ENCODE data around the gene HNRNPC.
"Not testable (repeated sequence)": the region's sequence is repeated elsewhere in the genome, so short reads cannot be mapped to it uniquely, and the experiment has no call there.

HNRNPC gene

GRCh38 chr14:21241218-21241819, 27.9 kb downstream of the HNRNPC start:
- no peak for DNase-seq

DNA sequence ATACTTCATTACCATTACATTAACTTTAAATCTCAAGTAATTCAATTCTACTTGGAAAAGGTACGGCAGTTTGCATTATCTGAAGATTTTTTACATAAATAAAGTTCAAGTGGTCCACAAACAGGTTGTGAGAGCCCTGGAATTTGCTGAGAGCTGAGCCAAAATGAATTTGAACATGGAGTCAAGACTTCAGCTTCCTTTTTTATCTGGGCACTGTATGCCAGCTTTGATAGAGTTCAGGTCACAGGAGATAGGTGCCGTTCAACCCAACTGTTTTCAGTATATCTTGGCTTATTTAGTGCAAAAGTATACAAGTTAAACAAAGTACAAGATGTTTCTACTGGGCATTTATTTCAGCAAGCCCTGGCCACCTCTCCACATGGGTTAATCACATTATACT, 28.8 kb downstream of the HNRNPC start:
- DNase-seq = no peak

DNA sequence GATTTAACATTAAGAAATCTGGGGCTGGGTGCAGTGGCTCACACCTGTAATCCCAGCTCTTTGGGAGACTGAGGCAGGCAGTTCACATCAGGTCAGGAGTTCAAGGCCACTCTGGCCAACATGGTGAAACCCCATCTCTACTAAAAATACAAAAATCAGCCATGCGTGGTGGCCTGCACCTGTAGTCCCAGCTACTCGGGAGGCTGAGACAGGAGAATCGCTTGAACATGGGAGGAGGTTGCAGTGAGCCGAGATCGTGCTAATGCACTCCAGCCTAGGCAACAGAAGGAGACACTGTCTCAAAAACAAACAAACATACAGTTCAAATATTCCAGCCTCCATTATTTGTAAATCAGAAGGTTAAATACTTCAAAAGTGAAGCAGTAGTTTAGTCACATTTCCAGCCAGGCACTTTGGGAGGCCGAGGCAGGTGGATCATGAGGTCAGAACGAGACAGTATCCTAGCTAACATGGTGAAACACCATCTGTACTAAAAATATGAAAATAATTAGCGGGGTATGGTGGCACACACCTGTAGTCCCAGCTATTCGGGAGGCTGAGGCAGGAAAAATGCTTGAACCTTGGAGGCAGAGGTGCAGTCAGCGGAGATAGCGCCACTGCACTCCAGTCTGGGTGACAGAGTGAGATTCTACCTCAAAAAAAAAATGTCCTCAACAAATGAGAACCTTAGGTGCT, 30.3 kb downstream of the HNRNPC start:
- no peak for DNase-seq

DNA sequence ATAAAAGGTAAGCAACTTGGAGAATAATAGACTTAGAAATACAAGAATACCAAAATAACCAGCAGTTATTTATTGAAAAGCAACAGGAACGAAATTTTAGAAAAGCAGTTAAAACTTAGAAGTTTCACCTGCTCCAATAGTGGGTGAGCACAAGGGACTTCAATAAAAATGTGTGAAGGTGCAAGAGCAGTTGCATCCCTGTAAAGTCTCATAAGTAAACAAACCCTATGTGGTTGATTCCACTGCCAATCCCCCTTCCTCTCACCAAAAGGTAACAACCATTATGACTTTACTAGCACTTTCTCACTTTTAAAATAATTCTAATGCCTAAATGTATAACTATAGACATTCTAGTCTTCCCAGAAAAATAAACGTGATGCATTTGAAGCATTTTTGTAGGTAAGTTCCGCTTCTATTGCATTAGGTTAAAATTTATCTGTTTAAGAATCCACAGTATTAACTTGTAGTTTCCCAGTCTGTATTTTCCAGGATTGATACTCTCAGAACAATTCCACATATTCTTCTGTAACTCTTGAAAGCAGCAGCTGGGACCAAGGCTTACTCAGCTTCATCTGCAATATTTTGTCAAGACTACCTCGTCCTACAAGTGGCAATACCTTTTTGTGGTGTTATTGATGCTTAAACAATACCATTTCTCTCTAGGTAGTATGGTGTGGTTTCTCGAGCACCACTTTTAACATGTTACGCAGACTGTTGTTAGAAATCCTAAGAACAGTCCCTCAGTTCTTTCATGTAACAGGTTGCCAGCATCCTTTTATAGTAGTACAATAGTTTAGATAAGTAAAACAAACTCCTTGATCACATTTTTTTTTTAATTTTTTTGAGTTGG, 32.1 kb downstream of the HNRNPC start:
- DNase-seq = no peak

- DNase-seq = no peak
Observed at GRCh38 chr14:21234112-21234511, 35.1 kb downstream of the HNRNPC start.

DNA sequence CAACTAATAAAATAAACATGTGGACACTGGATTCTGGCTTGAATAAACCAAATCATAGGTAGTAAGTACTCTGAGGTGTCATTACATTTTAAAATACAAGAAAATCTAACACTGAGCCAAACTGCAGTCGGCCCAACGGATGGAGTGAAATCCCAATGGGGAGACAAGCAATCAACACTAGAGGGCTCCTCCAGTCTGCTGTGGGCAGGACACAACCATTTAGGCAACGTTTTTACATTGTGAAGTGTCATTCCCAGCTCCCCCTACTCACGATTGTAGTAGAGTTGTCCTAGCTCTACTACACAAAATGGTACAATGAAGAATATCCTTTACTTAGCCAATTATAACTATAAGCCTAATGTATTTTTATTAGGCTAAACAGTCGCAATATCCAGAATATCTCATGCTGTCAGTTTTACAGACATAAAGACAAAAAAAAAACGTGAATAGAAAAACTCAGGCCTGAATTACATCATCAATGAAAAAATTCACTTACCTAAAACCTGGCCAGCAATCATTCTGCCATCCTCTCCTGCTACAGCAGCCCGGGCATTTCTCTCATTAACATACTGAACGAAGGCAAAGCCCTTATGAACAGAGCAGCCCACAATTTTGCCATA, 35.7 kb downstream of the HNRNPC start:
- DNase-seq = no peak

DNA sequence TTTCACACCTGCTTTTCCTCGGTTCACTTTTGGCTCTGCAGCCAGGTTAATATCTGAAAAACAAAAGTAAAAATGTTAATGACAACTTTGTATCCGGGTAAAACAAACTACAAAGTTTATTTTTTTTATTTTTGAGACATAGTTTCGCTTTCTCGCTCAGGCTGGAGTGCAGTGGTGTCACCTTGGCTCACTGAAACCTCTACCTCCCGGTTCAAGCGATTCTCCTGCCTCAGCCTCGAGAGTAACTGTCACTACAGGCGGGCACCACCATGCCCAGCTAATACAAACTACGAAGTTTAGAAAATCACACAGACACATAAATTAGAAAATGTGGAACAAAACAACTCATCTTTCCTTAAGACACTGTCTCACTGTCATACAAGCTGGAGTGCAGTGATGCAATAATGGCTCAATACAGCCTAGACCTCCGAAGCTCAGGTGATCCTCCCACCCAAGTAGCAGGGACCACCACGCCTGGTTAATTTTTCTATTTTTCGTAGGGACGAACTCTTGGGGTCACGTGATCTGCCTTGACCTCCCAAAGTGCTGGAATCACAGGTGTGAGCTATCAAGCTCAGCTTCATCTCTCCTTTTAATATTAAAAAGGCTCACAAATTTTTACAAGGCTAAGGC, 38.1 kb downstream of the HNRNPC start:
- no peak for DNase-seq

GRCh38 chr14:21229821-21230220, 39.4 kb downstream of the HNRNPC start:
- no peak for DNase-seq

DNA sequence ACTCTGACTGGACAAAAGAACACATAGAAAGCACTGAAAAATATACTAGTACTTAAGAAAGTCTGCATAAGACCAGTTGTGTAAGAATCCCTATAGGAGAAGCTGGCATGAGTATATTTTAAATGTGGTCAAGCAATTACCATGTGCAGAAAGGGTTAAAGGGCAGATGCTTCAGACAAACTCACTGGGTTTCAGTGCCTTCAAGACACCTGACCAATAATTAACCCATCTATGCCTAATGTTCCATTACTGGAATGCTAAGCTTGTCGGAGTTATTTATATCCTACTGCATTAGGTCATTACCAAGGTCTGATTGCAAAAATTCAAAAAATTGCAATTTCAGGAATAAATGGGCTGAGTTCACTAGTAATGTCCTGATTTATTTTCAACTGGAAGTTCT, 41.3 kb downstream of the HNRNPC start:
- DNase-seq = no peak

DNA sequence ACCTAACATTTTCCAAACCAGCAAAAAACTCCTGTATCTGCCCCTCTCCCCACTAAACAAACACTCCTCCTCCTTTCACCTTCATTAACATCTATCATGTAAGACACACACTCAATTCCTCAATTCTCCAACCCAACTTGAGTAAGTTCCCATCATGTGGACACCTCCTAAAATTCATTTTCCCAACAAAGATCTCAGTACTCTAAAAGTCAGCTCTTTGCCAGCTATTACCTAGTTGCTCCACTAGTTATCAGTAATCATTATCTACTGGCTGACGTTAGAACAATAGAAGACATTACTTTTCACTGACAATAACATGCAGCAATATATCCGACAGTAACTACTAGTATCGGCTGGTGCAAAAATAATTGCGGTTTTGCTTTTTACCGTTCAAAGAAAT, 42.1 kb downstream of the HNRNPC start:
- no peak for DNase-seq

- DNase-seq = no peak
Observed at GRCh38 chr14:21226467-21226866, 42.8 kb downstream of the HNRNPC start.

DNA sequence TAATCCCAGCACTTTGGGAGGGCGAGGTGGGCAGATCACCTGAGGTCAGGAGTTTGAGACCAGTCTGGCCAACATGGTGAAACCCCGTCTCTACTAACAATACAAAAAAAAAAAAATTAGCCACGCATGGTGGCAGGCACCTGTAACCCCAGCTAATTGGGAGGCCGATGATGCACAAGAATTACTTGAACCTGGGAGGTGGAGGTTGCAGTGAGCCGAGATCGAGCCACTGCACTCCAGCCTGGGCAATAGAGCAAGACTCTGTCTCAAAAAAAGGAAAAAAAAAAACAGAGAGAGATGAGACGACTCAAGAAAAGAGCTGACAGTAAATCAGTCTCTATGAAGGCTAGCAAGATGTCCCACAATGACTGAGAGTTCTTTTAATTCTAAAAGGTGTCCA, 44.1 kb downstream of the HNRNPC start:
- not testable (repeated sequence) for DNase-seq

DNA sequence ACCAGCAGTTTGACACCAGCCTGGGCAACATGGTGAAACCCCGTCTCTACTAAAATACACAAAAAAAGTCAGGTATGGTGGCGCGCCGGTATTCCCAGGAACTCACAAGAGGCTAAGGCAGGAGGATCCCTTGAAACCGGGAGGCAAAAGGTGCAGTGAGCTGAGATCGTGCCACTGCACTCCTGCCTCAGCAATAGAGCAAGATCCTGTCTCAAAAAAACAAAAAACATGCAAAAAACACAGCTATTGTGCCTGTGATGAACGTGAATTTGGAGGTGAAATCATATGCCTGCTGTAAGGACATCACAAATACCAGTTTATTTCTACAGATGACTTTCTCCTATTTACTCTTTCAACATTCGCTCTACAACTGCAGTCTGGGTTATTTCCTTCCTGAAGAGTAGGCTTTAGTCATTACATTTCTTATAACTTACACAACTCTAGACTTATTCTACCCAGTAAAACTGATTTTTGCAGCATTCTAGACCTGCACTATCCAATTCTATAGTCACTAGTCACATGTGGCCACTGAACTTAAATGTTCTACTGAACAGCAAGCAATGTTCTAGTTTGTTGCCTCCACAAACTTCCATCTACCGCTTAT, 48.3 kb downstream of the HNRNPC start:
- DNase-seq = no peak

- DNase-seq = no peak
Observed at GRCh38 chr14:21219561-21220111, 49.6 kb downstream of the HNRNPC start.

DNA sequence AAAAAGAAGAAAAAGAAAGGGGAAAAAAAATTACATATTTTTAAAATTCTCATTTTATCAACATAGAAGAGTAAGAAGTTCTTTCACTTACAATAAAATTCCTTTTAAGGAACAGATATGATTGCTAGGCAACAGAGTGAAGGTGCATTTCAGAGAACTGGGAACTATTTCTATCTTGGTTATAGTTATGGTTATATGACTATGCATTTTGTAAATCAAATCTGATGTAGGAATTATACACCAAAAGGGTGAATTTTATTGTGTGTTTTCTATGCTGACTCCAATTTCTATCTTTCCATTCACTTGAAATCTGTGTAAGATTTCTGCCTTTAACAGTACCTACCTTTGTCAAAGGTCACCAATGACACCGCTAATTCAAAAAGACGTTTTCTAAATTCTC, 50.1 kb downstream of the HNRNPC start:
- no peak for DNase-seq

- no peak for DNase-seq
Observed at GRCh38 chr14:21215879-21216251, 53.4 kb downstream of the HNRNPC start.

- no peak for DNase-seq
Observed at GRCh38 chr14:21215130-21215878, 53.9 kb downstream of the HNRNPC start.

- no peak for DNase-seq
Observed at GRCh38 chr14:21213652-21214051, 55.6 kb downstream of the HNRNPC start.

- not testable (repeated sequence) for DNase-seq
Observed at GRCh38 chr14:21212824-21213223, 56.4 kb downstream of the HNRNPC start.

- no peak for DNase-seq
Observed at GRCh38 chr14:21211509-21211908, 57.7 kb downstream of the HNRNPC start.

GRCh38 chr14:21210023-21210422, 59.2 kb downstream of the HNRNPC start:
- no peak for DNase-seq

DNA sequence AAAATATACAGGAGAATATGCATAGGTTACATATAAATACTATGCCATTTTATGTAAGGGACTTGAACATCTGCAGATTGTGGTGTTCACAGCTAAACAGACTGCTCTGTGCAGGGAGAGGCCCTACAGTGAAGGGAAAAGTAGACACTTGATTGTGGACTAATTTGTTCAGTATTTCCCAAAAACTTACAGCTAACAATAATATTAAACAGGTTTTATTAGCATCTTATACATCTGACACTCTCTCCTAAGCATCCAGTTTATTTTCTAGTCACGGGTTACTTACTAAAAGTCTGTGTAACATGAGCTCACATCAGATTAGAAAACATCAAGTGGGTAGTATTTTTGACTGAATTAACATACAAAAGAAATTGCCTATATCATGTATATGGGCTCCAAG, 60.1 kb downstream of the HNRNPC start:
- DNase-seq = no peak
